Right lobe of liver (tissue), 4 donors: ENCODE results near the gene CEP350.

Experiments
- POLR2A ChIP-seq: fragments of 450-650 bp; IDR thresholded peaks from one replicate; pipeline ENCODE4 v1.6.1; 2017; ENCODE audit warnings: antibody characterized with exemption, mild to moderate bottlenecking
- TF ChIP-seq, protein P1 (sequence below), 4 donors: fragments of 200-600 bp in 3 of 4; fragments of 450-650 bp in 1 of 4; IDR thresholded peaks; one replicate each; pipeline versions ENCODE4 v1.5.1 to v1.8.0; 2016 to 2022; ENCODE audit warnings: antibody characterized with exemption in 4 of 4, mild to moderate bottlenecking in 2 of 4
- donor health status: DM: no; HTN: no; CAD: no.
- donor health status: DM: no; HTN: no; CAD: no.
- donor health status: DM: no; HTN: yes; CAD: no.

DNA sequence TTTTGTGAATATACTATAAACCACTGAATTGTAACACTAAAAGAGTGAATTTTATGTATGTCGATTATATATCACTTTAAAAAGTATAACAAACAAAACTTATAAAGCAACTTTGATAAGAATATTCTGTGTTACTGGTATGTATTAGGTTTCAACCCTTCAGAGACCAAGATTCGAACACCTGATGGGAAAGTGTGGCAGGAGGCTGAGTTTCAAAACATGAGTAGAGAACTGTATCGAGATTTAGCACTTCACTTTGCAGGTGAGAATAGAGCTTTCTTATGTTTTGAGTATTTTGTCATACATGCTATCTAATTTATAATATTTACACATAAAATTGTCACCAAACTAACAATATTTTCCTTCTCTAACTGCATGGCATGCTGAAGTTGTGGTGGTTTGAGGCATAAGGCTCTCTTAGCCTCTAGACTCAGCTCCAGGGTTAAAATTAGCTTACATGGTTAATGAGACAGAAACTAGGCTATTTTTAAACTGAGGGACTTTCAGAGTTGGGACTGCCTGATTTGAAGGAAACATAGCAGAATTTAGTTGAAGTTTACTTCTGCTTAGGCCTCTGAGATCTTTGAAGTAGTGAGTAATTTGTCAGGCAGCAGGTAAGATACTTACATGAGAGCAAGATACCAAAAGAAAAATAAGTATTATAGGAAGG is 48.6 kb downstream of the CEP350 start:
- TF ChIP-seq, protein P1, sequence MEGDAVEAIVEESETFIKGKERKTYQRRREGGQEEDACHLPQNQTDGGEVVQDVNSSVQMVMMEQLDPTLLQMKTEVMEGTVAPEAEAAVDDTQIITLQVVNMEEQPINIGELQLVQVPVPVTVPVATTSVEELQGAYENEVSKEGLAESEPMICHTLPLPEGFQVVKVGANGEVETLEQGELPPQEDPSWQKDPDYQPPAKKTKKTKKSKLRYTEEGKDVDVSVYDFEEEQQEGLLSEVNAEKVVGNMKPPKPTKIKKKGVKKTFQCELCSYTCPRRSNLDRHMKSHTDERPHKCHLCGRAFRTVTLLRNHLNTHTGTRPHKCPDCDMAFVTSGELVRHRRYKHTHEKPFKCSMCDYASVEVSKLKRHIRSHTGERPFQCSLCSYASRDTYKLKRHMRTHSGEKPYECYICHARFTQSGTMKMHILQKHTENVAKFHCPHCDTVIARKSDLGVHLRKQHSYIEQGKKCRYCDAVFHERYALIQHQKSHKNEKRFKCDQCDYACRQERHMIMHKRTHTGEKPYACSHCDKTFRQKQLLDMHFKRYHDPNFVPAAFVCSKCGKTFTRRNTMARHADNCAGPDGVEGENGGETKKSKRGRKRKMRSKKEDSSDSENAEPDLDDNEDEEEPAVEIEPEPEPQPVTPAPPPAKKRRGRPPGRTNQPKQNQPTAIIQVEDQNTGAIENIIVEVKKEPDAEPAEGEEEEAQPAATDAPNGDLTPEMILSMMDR (IDR thresholded peaks at IDR 0.05) = no peak
- no peak for TF ChIP-seq POLR2A
